ENCODE measurements around the gene S100A1. TPM values are rescaled to one million over a fixed set of nuclear protein-coding genes. Genes with fewer than 3 reads are reported as not detected.

Gene S100A1
- total and polyA plus RNA-seq, 2 experiments from 2014 or later = 7.6 TPM; not detected in 1

DNA sequence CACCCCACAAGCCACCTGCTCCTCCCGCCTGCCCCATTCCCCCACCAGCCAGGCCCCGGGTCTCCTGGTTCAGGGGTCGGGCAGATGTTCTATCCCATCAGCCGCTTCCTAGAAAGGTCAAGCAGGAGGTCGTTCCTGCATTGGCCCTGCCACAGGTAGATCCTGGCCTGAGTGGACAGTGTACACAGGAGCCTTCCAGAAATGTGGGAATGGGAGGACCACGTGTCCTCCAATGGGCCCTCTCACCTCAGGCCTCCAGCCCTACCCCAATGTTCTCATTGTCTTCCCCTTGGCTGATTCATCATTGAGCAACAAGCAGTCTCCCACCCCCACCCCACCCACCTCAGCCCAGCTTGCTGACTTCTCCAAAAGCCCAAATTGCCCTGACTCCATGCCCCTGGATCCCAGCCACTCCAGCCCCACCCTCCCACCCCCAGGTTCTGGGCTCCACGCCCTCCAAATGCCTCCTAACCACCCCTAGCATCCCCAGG lies 17.4 kb upstream of the S100A1 start:
- no peak for DNase-seq (ENCODE audit: low read depth in 1 of 2, low spot score in 1 of 2)
- H3K4me1 ChIP-seq (ENCODE audit: low read depth) = peaks cover 33% of the 10 kb centered on the region
- H3K36me3 ChIP-seq = no peaks in the 10 kb centered on the region
- H3K4me3 ChIP-seq = no peak overlapping the region
- H3K27ac ChIP-seq = no peak overlapping the region
- H3K27me3 ChIP-seq = no peaks in the 10 kb centered on the region
- H3K9me3 ChIP-seq (ENCODE audit: low read depth) = no peaks in the 10 kb centered on the region
- TF ChIP-seq, protein P1, sequence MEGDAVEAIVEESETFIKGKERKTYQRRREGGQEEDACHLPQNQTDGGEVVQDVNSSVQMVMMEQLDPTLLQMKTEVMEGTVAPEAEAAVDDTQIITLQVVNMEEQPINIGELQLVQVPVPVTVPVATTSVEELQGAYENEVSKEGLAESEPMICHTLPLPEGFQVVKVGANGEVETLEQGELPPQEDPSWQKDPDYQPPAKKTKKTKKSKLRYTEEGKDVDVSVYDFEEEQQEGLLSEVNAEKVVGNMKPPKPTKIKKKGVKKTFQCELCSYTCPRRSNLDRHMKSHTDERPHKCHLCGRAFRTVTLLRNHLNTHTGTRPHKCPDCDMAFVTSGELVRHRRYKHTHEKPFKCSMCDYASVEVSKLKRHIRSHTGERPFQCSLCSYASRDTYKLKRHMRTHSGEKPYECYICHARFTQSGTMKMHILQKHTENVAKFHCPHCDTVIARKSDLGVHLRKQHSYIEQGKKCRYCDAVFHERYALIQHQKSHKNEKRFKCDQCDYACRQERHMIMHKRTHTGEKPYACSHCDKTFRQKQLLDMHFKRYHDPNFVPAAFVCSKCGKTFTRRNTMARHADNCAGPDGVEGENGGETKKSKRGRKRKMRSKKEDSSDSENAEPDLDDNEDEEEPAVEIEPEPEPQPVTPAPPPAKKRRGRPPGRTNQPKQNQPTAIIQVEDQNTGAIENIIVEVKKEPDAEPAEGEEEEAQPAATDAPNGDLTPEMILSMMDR (IDR thresholded peaks at IDR 0.05; ENCODE audit: low read depth, low read length) = no peak

DNA sequence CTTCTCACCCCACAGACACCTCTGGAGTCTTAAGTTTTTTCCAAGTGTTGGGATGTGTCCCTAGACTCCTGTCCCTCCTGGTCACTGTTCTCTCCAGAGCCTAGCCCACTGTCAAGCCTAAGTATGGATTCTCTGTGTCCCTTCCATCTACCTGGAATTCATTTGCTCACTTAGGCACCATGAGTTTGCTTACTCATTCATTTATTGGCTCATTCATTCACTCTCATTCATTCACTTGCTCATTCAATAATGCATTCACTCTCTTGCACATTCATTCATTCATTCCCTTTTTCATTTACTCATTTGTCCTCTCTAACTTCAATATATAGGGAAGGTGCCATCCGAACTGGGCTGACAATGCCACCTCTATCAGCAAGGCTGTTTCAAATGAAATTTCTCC lies 16.9 kb upstream of the S100A1 start:
- Histone ChIP-seq H3K4me1 (ENCODE audit: low read depth) (peaks cover 33% of the 10 kb centered on the region), H3K27me3 (no peaks in the 10 kb centered on the region), H3K9me3 (ENCODE audit: low read depth) (no peaks in the 10 kb centered on the region), H3K4me3 (no peak overlapping the region), H3K27ac (no peak overlapping the region), H3K36me3 (no peaks in the 10 kb centered on the region)
- DNase-seq (ENCODE audit: low read depth in 1 of 2, low spot score in 1 of 2) = no peak
- TF ChIP-seq, protein P1 (IDR thresholded peaks at IDR 0.05; ENCODE audit: low read depth, low read length) = no peak

DNA sequence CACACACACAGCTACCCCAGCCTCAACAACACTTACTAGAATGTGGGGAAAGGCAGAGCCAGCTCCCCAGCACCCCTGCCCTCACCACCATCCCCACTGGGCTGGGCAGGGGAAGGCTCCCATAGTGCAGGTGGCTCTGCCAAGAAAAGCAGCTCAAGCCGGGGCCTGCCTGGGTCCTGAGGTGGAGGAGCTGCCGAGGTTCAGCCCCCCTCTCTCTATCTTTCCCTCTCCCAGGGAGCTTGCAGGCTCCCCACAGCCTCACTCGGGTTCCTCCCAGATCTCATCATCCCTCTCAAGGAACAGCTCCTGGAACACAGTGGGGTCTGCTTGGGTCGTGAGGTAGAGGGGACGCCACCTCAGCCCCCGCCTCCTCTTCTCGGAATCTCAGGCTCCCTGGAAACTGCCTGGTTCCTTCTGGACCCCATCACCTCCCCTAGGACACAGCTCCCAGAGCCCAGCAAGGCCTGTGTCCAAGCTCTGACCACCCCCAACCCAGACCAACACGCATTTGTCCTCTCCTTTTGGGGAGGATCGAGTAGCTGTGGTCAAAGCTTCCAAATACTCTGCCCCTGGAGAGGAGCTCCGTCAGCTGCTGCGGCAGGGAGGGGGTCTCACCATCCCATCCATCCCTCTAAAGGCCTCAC lies 16.0 kb upstream of the S100A1 start:
- TF ChIP-seq, protein P1 (IDR thresholded peaks at IDR 0.05; ENCODE audit: low read depth, low read length) = no peak
- Histone ChIP-seq H3K27me3 (no peaks in the 10 kb centered on the region), H3K4me1 (ENCODE audit: low read depth) (peaks cover 33% of the 10 kb centered on the region), H3K27ac (peak overlapping the region; percentile 70), H3K36me3 (no peaks in the 10 kb centered on the region), H3K9me3 (ENCODE audit: low read depth) (no peaks in the 10 kb centered on the region), H3K4me3 (peak overlapping the region; percentile 50)
- DNase-seq (ENCODE audit: low read depth in 1 of 2, low spot score in 1 of 2) = no peak

DNA sequence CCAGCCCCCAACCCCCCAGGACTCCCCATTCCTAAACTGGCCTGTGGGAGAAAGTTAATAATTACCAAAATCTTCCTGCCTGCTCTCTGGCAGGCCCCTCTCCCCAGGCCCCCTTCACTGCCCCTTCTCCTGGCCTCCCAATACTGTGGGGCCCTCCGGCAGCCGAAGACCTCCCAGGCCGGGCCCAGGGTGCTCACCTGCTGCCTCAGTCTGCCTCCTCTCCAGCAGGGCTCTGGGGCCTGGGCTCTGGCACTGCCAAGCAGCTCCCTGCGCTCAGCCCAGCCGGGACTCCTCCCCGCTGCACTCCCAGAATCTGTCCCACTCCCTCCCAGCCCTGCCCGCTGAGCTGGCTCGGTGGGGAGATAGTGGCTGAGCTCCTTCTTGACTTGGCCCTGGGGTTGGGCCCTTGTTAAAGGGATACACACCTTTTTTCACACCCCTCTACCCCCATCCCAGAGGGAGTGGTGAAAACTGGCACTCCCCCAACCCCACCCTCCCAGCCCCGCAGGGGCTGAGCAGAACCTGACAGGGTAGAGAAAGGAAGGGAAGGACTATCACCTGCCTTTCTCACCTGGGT lies 15.4 kb upstream of the S100A1 start, which contains the start of gene S100A16:
Gene S100A16, minus strand, starts transcription at position 383 of the 577 bp plus-strand sequence. CDS start 4,986 bp downstream, outside the sequence.
- H3K27ac ChIP-seq = peak within 1 kb of the TSS; percentile 70
- H3K4me3 ChIP-seq = peak within 1 kb of the TSS; percentile 50
- H3K9me3 ChIP-seq (ENCODE audit: low read depth) = no peaks in the 10 kb centered on the region
- no peaks in the 10 kb centered on the region for H3K27me3 ChIP-seq
- TF ChIP-seq, protein P1 (IDR thresholded peaks at IDR 0.05; ENCODE audit: low read depth, low read length) = no peak
- DNase-seq (ENCODE audit: low read depth in 1 of 2, low spot score in 1 of 2) = peak; percentile 71 to 75
- H3K4me1 ChIP-seq (ENCODE audit: low read depth) = peaks cover 33% of the 10 kb centered on the region
- no peaks in the 10 kb centered on the region for H3K36me3 ChIP-seq

DNA sequence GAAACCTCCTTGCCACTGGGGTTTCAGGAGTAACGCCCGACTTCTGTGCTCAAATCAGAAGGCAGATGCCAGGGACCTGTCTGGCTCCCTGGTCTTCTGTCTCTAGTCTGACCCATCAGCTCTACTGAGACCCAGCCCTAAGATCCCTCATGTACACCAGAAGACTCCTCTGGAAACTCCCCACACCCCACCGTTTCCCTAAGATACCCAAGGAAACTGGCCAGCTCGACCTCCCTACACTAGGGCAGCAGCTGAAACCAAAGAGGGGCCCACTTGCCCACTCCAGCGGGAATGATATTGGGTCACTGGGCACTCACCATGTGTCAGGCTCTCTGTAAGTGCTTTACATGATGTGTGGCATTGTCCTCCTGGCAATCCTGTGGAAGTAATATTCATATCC lies 14.8 kb upstream of the S100A1 start:
- Histone ChIP-seq H3K9me3 (ENCODE audit: low read depth) (no peaks in the 10 kb centered on the region), H3K27ac (no peak overlapping the region), H3K36me3 (no peaks in the 10 kb centered on the region), H3K4me1 (ENCODE audit: low read depth) (peaks cover 33% of the 10 kb centered on the region), H3K27me3 (no peaks in the 10 kb centered on the region), H3K4me3 (no peak overlapping the region)
- DNase-seq (ENCODE audit: low read depth in 1 of 2, low spot score in 1 of 2) = no peak
- TF ChIP-seq, protein P1 (IDR thresholded peaks at IDR 0.05; ENCODE audit: low read depth, low read length) = no peak

Data from cardiac muscle cell (in vitro differentiated cells and primary cell).